DOHH2 (cell line): ENCODE results near the gene FAM171A1.
A peak's percentile ranks its signal among the peaks of the same experiment; 100 is the strongest.

Experiments
- H3F3A ChIP-seq: fragments of 200-600 bp; sonication (generic), shearing (Covaris generic); 2 replicates; pipeline ENCODE4 v1.6.0; 2016; ENCODE audit warnings: antibody characterized with exemption, mild to moderate bottlenecking; ENCODE audit not compliant: control insufficient read depth, insufficient read depth
- H3K27ac ChIP-seq: fragments of 200-600 bp; sonication (generic); 2 replicates; pipeline ENCODE4 v1.5.1; 2014; ENCODE audit warnings: low read depth, mild to moderate bottlenecking, low read length, moderate library complexity
- H3K27me3 ChIP-seq: fragments of 200-600 bp; sonication (generic); 2 replicates; pipeline ENCODE4 v1.6.1; 2014; ENCODE audit warnings: mild to moderate bottlenecking, low read length, mixed read lengths; ENCODE audit not compliant: control insufficient read depth
- H3K36me3 ChIP-seq: fragments of 200-600 bp; sonication (generic); 2 replicates; pipeline ENCODE4 v1.6.1; 2014; ENCODE audit warnings: mild to moderate bottlenecking, low read length, moderate library complexity, mixed read lengths; ENCODE audit not compliant: control insufficient read depth
- H3K4me1 ChIP-seq: fragments of 200-600 bp; sonication (generic); 2 replicates; pipeline ENCODE4 v1.6.1; 2014; ENCODE audit warnings: mild to moderate bottlenecking, low read length, mixed read lengths; ENCODE audit not compliant: control insufficient read depth
- H3K4me2 ChIP-seq: fragments of 200-600 bp; sonication (generic); 2 replicates; pipeline ENCODE4 v1.6.0; 2014; ENCODE audit warnings: mild to moderate bottlenecking, low read length, moderate library complexity
- H3K4me3 ChIP-seq: fragments of 200-600 bp; sonication (generic); 2 replicates; pipeline ENCODE4 v1.5.1; 2014; ENCODE audit warnings: mild to moderate bottlenecking, low read length, mixed read lengths
- H3K79me2 ChIP-seq: fragments of 200-600 bp; sonication (generic); 2 replicates; pipeline ENCODE4 v1.6.1; 2014; ENCODE audit warnings: mild to moderate bottlenecking, low read length, mixed read lengths; ENCODE audit not compliant: control insufficient read depth
- H3K9me2 ChIP-seq: fragments of 200-600 bp; sonication (generic); replicated peaks from 2 replicates; pipeline ENCODE4 v1.6.1; 2014; ENCODE audit warnings: mild to moderate bottlenecking, low read length, mixed read lengths; ENCODE audit not compliant: control insufficient read depth
- H3K9me3 ChIP-seq: fragments of 200-600 bp; sonication (generic); 2 replicates; pipeline ENCODE4 v1.6.1; 2014; ENCODE audit warnings: antibody characterized with exemption, low read length, mixed read lengths; ENCODE audit not compliant: control insufficient read depth, insufficient read depth
- H4K20me1 ChIP-seq: fragments of 200-600 bp; sonication (generic); 2 replicates; pipeline ENCODE4 v1.6.0; 2014; ENCODE audit warnings: low read depth, mild to moderate bottlenecking, antibody characterized with exemption, low read length, moderate library complexity; ENCODE audit not compliant: control insufficient read depth, insufficient read depth
- EZH2phosphoT487 ChIP-seq: fragments of 200-600 bp; sonication (generic); IDR thresholded peaks from 2 replicates; pipeline ENCODE4 v1.6.1; 2017; ENCODE audit warnings: borderline replicate concordance, mild to moderate bottlenecking, antibody characterized with exemption, low read length, moderate library complexity, mixed read lengths
- TF ChIP-seq, protein P1 (sequence below): fragments of 200-600 bp; sonication (generic); IDR thresholded peaks from one replicate; pipeline ENCODE4 v1.5.1; 2014; ENCODE audit warnings: antibody characterized with exemption, mild to moderate bottlenecking, low read depth, low read length; ENCODE audit not compliant: poor library complexity, severe bottlenecking

The FAM171A1 gene

GRCh38 chr10:15258255-15258654 lies 112.8 kb downstream of the FAM171A1 start:
- H3K79me2 ChIP-seq, result no peaks in the 10 kb centered on the region
- no peaks in the 10 kb centered on the region for H4K20me1 ChIP-seq
- no peaks in the 10 kb centered on the region for H3F3A ChIP-seq
- no peaks in the 10 kb centered on the region for H3K36me3 ChIP-seq
- H3K4me1 ChIP-seq, result peaks cover 7% of the 10 kb centered on the region
- H3K9me3 ChIP-seq, result no peaks in the 10 kb centered on the region
- H3K27me3 ChIP-seq, result peaks cover 16% of the 10 kb centered on the region; the same call in 1 of the 2 replicates
- no peak overlapping the region for H3K4me3 ChIP-seq
- no peak overlapping the region for H3K4me2 ChIP-seq
- H3K9me2 ChIP-seq, result no peaks in the 10 kb centered on the region
- TF ChIP-seq EZH2phosphoT487, result no peak
- TF ChIP-seq, protein P1, sequence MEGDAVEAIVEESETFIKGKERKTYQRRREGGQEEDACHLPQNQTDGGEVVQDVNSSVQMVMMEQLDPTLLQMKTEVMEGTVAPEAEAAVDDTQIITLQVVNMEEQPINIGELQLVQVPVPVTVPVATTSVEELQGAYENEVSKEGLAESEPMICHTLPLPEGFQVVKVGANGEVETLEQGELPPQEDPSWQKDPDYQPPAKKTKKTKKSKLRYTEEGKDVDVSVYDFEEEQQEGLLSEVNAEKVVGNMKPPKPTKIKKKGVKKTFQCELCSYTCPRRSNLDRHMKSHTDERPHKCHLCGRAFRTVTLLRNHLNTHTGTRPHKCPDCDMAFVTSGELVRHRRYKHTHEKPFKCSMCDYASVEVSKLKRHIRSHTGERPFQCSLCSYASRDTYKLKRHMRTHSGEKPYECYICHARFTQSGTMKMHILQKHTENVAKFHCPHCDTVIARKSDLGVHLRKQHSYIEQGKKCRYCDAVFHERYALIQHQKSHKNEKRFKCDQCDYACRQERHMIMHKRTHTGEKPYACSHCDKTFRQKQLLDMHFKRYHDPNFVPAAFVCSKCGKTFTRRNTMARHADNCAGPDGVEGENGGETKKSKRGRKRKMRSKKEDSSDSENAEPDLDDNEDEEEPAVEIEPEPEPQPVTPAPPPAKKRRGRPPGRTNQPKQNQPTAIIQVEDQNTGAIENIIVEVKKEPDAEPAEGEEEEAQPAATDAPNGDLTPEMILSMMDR, result no peak
- no peak overlapping the region for H3K27ac ChIP-seq

- no peaks in the 10 kb centered on the region for H3F3A ChIP-seq
- H3K27ac ChIP-seq, result no peak overlapping the region
- H4K20me1 ChIP-seq, result no peaks in the 10 kb centered on the region
- no peaks in the 10 kb centered on the region for H3K9me3 ChIP-seq
- H3K79me2 ChIP-seq, result no peaks in the 10 kb centered on the region
- TF ChIP-seq EZH2phosphoT487, result no peak
- TF ChIP-seq, protein P1, result no peak
- no peaks in the 10 kb centered on the region for H3K36me3 ChIP-seq
- H3K4me2 ChIP-seq, result no peak overlapping the region
- peaks cover 6% of the 10 kb centered on the region; the same call in 1 of the 2 replicates for H3K27me3 ChIP-seq
- H3K4me1 ChIP-seq, result peaks cover 7% of the 10 kb centered on the region
- H3K4me3 ChIP-seq, result no peak overlapping the region
- no peaks in the 10 kb centered on the region for H3K9me2 ChIP-seq
These were observed 115.1 kb downstream of the FAM171A1 start for GRCh38 chr10:15255961-15256360.

DNA sequence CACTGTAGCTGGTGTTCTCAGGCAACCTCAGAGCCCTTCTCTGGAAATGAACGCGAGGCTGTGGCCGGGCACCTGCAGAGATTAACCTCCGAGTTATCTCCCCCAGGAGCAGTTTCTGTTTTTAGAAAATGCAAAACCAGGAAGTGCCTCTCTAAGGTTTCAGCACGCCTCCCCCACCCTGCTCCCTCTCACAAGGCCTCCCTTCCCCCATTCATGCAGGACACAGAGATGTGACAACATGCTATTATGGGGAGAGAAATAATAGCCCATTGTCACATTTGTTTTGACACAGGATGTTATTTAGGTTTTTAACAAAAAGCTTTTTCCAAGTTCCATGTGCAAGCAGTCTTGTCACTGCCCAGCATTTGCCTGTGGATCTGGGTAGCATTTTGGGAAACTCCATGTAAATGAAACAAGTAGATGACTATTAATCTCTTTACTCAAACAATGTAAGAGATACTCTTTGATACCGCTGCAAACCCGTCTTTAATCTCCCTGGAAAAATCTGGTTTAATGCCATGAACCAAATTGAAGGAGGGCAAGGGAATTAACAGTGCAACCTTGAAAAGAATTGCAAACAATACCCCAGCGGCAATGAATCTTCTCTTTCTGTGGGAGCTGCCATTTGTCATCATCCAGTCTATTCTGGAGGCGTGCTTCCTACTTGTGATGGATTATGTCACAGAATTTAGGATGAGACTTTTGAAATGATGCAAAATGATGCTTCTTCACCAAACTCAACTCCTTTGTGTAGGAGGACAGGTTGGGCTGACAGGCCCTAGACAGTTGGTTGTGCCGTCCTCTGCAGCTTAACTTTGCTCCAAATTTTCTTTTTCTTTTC lies 116.1 kb downstream of the FAM171A1 start:
- Histone ChIP-seq H3K27ac (no peak overlapping the region), H3K79me2 (no peaks in the 10 kb centered on the region), H3K4me2 (peak overlapping the region; percentile 8; the same call in 1 of the 2 replicates), H3K4me3 (no peak overlapping the region), H3K27me3 (peaks cover 3% of the 10 kb centered on the region; the same call in 1 of the 2 replicates), H3K4me1 (peaks cover 7% of the 10 kb centered on the region), H3K9me2 (no peaks in the 10 kb centered on the region), H3K36me3 (no peaks in the 10 kb centered on the region), H3F3A (no peaks in the 10 kb centered on the region), H3K9me3 (no peaks in the 10 kb centered on the region), H4K20me1 (no peaks in the 10 kb centered on the region)
- TF ChIP-seq EZH2phosphoT487, result no peak
- TF ChIP-seq, protein P1, result no peak
